GM21360 (cell line): ENCODE results near the gene QSER1.
"Not testable (repeated sequence)": the region's sequence is repeated elsewhere in the genome, so short reads cannot be mapped to it uniquely, and the experiment has no call there.

Source experiments
- ATAC-seq: cut with Tn5 transposase; IDR thresholded peaks from one replicate; pipeline ENCODE4 v1.9.1; 2021; ENCODE audit warnings: mild to moderate bottlenecking, moderate library complexity; ENCODE audit not compliant: unreplicated experiment

Gene QSER1

DNA sequence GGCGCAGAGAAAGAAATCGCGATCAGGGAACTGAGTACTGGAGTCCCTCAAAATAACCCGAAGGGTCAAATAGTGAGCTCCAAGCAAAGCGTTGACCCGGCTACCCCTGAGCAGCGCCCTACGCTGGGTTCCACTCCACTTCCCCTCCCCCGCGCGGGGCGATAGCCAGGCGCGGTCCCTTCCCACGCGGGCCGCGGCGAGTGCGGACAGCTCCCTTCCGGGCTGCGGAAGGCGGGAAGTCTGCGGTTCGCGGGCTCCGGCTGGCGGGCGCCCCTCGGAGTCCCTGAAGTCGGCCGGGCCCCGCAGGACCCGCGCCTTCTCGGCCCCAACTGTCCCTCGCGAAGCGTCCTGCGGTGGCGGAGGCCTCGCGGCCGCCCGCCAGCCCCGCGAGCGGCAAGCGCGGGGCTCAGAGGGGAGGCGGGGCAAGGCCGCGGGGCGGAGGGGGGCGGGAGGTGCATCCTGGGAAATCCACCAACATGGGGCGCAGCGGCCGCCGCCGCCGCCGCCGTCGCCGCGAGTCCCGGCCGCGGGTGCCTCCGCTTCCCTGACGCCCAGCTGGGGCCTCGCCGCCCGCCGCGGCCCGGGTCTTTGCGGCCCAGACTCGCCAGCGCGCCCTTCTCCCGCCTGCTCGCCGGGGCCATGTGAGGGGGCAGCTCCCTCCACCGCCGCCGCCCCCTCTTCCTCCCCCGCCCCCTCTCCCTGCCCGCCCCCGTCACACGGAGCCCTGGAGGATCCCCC is at the start of gene QSER1:
TSS of gene QSER1 (plus strand) at position 457 of the 738 bp plus-strand sequence. CDS start 315 bp downstream, outside the sequence.
- peak; percentile 65 for ATAC-seq

DNA sequence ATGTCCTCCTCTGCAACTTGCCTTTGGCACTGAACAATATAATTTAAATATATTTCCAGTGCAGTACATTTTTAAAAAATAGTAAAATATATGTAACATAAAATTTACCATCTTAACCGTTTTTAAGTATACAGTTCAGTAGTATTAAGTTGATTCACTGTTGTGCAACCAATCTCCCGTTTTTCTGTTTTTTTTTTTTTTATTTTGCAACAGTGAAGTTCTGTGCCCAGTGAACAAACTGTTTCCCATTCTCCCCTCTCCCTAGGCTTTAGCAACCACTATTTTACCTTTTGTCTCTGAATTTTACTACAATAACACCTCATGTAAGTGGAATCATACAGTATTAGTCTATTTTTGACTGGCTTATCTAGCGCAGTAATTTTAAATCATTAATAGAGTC is 49.1 kb upstream of the QSER1 start:
- no peak for ATAC-seq

DNA sequence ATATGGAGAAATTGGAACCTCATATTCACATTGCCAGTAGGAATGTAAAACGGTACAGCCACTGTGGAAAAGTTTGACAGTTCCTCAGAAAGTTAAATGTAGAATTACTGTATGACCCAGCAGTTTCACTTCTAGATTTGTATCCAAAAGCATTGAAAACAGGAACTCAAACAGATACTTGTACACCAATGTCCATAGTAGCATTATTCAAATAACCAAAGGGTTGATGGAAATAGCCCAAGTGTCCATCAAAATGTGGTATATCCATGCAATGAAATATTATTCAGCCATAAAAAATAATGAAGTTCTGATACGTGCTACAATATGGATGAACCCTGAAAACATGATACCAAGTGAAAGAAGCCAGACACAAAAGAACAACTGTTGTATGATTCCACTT is 45.1 kb upstream of the QSER1 start:
- no peak for ATAC-seq

DNA sequence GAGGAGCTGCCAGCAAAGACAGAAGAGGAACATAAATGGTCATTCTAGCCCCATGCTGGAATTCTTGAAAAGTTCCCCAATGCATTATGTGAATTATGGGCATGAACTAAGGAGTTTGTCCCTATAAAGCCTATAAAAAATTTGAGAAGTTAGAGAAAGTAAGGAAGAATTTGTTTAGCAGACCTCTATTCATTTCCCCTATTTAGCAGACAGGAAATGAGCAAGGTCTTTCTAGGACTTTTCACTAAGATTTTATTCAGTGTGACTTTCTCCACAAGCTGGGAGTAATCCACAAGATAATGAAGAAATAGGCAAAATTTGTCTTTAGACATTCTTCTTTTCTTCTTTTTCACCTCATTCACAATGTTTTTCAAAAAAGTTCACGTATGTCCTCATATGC is 42.9 kb upstream of the QSER1 start:
- ATAC-seq = no peak

DNA sequence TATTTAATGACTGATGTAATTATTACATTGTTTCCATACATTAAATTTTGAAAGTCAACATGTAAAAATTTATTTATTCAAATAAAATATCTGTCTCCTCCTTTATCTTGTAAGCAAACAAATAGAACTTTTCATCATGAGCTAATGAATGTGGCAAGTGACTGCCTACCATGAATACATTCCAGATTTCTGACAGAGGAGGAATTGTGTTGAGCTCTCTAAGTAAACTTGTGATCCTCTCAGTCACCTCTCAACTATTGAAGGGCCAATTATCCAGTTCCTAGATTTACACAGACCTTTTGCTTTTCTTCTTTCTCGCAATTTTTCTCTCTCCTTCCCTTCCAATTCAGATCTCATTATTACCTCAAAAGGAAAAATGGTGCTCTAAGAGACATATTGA is 41.4 kb upstream of the QSER1 start:
- no peak for ATAC-seq

DNA sequence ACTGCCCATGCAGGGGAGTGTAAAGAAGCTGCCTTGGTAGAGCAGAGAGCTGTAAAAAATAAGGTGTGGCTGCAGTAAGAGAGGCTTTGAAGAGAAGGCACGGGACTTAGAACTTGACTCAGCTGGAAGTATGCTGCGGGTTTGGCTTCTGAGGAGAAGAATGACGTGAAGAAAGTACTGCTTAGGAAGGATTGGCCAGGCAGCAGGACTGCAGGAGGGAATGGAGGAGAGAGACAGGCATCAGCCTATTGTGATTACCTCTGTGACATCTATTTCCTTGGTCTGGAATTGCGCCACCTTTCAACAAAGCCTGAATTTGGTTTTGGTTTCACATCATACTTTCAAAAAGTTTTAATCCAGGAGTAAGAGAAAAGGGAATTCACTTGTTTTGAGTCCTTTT is 40.4 kb upstream of the QSER1 start:
- no peak for ATAC-seq

DNA sequence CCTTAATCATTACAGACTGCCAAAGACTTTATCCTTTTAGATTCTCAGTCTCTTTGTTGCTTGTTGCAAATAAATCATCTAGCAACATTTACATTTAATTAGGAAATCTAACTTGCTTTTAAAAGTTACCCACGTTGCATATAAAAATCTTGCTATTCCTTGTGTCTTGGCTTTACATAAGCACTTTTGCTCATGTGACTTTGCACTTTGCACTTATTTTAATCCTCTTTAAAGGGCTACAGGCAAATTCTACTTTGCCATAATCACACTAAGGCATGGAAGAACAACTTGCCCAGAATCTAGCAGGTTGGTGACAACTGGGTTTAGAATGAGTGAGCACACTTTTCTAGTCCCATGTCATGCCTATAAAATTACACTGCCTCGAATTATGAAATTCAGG is 37.0 kb upstream of the QSER1 start:
- ATAC-seq = no peak

DNA sequence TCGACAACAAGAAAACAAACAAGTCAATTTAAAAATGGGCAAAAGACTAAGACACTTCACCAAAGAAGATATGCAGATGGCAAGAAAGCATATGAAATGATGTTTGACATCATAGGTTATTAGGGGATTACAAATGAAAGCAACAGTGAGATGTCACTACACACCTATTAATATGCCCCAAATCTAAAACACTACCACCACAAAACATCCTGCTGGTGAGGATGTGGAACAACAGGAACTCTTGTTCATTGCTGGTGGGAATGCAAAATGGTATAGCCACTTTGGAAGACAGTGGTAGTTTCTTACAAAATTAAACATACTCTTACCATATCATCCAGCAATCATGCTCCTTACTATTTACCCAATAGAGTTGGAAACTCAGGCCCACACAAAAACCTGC is 33.9 kb upstream of the QSER1 start:
- ATAC-seq = no peak

DNA sequence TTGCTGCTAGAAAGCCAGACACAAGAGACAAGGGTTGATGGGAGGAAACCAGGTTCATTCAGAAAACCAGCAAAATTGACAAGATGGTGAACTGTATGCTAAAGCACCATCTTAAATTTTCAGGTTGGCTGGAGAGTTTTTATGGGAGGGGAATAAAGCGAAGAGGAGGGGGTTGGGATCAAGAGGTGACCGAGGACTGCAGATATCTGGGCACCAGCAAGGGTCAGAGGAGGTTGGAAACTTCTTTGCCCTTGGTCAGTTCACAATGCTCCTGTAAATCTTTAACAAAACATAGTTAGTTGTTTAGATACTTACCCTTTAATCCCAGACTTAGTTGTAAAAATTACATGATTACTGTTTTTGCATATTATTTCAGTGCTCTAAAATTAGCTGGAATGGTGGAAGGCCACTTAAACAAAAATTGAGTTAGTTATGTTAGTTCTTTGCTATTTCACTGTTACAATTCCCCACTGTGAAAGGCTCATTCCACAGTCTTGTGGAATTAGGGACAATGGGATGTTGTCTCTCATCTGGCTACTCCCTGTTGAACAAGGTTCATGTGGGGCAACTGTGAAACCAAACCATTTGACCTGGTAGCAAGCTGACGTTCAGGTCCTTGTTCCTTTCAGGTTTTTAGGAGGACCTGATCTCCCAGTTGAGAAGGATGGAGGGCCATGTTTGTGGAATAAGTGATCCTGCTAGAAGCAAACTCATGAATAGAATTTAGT is 30.6 kb upstream of the QSER1 start:
- ATAC-seq = no peak

DNA sequence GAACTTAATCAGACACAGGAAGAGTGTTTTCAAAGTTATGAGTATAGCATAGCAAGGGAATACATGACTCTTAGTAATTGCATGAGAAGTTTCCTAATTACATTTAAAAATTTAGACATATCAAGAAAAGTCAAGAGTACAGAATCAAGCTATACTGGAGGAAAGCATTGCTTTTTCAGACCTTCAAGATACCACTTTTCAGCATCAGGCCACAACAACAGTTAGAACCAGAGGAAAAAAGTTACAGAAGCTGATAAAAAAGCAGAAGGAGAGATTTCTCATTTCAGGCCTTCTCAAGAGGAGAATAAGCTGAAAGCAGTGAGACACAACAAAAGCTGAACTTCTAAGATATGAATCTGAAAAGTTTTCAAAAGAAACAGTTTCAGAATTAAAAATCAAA is 28.1 kb upstream of the QSER1 start:
- no peak for ATAC-seq

DNA sequence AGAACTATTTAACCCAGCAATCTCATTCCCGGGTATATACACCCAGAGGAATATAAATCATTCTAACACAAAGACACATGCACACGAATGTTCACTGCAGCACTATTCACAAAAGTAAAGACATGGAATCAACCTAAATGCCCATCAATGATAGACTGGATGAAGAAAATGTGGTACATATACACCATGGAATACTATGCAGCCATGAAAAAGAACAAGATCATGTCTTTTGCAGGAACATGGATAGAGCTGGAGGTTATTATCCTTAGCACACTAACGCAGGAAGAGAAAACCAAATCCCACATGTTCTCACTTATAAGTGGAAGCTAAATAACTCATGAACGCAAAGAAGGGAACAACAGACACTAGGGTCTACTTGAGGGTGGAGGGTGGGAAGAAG is 23.9 kb upstream of the QSER1 start:
- ATAC-seq = not testable (repeated sequence)

DNA sequence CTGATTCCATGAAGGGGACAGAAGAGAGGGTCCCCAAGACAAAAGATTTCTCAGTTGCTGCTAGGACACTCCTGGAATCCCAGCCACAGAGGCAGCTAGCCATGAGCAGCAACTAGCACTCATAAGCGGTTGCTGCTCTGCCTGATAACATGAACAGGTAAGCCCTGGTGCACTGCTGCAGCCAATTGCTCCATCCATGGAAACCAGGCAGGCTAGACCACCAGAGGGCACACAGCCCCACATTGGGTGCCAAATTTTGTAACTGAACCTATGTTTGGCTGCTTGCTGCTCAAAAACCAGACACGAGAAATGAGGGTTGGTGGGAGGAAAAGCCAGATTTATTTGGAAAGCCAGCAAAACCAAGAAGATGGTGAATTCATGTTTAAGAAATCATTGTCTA is 21.9 kb upstream of the QSER1 start:
- ATAC-seq = no peak

DNA sequence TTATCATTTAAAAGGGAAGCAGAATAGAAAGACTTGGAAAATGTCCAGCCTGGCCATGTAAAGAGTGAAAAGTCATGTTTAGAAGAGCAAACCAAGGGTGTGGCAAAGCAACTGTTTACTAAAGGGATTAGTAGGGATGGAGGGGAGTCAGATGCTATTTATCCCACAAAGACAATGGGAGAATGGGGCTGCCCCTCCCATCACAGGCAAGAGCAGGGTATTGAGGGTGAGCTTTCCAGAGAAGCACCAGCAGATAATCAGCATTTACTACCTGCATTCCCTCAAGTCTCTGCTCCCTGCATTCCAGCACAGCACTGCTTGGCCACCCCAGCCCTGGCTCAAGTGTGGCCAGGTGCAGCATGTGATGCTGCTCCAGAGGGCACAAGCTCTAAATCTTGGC is 18.5 kb upstream of the QSER1 start:
- ATAC-seq = no peak

DNA sequence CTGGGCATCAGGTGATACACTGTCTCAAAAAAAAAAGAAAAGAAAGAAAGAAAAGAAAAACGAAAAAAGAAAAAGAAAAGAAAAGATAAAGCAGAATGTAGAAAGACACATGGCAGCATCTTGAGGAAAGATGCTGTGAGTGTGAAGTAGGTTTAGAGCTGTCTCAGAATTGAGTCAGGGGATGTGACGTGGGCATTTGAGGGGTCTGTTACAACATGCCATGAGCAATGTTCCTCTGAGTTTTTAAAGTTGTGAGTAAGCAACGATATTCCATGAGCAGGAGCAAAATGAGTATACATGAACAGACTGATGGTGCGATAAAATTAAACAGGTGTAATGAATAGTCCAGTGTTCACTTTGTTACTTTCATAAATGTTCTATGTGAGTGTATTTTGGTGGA is 11.3 kb upstream of the QSER1 start:
- ATAC-seq = no peak

DNA sequence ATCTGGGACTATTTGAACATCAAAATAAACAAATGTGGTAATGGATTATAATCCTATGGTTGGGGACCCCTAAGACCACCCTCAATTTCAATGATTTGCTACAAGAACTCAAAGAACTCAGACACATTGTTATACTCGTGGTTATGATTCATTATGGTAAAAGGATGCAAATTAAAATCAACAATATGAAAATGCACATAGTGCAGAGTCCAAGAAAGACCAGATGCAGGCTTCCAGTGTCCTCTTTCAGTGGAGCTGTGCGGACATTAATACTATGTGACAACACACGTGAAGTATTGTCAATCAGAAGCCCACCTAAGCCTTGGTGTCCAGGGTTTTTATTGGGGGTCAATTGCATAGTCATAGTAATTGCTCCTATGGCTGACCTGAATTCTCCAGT is 9.2 kb upstream of the QSER1 start:
- ATAC-seq = no peak

DNA sequence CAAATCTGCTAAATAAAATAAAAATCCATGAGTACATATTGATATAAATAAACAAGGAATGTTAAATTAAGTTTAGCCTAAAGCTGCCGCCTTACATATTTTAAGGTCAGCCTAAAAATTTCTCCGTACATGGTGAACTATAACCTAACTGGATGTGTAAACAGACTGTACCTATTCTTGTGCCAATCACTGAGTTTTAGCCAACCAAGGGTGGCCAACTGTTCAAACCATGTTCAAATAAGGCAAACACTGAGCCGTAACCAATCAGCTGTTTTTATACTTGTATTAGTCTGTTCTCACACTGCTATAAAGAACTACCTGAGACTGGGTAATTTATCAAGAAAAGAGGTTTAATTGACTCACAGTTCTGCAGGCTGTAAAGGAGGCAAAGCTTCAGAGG is 8.6 kb upstream of the QSER1 start:
- ATAC-seq = no peak

DNA sequence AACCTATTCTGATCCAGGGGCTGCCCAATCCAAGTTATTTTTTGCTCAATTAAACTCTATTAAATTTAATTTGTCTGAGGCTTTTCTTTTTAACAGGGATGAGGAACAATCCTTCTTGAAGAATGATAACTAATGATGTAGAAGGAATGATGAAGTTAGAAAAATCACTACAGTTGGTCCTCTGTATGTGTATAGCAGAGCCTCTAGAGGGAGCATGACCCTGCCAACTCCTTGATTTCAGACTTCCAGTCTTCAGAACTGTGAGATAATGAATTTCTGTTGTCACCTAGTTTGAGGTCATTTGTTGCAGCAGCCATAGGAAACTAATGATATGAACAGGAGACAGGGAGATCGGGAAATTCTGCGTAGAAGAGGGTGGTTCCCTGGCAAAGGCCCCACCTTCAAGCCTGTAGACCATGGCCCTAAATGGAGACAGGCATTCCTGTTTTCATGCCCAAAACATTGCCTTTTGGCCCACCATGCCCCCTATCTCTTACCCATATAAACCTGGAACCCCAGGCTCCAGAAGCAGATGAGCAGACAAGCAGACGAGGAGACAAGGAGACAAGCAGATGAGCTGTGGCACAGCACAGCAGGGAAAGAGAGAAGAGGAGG is 7.7 kb upstream of the QSER1 start:
- no peak for ATAC-seq

DNA sequence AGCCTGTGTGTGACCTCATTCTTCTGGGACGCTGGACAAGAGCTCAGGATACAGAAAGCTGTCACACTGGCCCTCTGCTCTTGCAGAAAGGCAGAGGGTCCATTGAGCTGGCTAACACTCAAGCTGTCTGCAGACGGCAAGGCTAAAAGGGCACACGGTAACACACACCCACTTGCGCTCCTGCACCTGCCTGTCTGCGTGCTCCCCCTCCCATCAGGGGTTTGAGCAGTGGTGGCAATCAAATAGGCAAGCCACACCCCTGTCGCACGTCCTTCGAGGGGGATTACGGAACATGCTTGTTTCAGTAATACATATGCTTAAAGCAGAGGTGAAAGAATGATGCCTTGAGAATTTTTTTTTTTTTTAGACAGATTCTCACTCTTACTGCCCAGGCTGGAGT is 7.1 kb upstream of the QSER1 start:
- no peak for ATAC-seq

DNA sequence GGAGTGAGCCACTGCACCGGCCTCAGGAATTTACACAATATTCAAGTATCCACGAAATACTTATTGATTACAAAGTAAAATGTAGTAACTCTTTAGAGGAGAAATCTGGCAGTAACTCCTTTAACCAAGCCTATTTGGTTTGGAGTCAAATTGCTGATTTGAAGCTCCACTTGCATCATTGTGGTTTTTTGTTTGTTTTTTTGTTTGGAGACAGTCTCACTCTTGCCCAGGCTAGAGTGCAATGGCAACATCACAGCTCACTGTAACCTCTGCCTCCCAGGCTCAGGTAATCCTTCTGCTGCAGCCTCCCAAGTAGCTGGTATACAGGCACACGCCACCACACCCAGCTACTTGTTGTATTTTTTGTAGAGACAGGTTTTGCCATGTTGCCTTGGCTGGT is 6.4 kb upstream of the QSER1 start:
- no peak for ATAC-seq

DNA sequence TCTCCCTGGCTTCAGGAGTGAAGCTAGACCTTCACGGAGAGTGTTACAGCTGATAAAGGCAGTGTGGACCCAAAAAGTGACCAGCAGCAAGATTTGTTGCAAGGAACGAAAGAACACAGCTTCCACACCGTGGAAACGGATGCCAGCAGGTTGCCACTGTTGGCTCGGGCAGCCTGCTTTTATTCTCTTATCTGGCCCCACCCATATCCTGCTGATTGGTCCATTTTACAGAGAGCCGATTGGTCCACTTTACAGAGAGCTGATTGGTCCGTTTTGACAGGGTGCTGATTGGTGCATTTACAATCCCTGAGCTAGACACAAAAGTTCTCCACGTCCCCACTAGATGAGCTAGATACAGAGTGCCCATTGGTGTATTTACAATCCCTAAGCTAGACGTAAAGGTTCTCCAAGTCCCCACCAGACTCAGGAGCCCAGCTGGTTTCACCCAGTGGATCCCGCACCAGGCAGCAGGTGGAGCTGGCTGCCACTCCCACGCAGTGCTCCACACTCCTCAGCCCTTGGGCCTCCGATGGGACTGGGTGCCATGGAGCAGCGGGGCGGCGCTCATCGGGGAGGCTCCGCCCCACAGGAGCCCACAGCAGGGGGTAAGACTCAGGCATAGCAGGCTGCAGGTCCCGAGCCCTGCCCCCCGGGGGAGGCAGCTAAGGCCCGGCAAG is 4.8 kb upstream of the QSER1 start:
- ATAC-seq = not testable (repeated sequence)

DNA sequence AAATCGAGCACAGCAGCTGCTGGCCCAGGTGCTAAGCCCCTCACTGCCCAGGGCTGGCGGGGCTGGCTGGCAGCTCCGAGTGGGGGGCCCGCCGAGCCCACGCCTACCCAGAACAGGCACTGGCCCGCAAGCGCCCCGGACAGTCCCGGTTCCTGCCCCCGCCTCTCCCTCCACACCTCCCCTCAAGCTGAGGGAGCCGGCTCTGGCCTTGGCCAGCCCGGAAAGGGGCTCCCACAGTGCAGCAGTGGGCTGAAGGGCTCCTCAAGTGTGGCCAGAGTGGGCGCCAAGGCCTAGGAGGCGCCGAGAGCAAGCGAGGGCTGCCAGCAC is 4.3 kb upstream of the QSER1 start:
- not testable (repeated sequence) for ATAC-seq

DNA sequence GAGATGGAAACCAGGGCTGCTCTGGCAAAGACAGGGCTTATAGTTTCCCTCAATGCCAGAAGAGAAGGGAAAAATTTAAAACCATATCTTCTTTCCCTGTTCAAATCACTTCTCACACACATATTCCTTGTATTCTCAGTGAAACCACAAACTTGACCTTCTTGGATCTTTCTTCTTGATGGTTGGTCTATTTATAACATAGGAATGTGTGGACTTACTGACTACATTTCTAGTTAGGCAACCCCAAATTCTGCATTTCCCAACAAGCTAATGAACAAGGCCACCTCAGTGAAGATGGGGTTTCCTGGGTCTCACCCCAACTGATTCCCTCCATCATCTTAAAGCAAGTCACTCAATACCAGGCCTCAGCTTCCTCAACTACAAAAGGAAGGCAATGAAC is 3.8 kb upstream of the QSER1 start:
- ATAC-seq = no peak
